T-cell (primary cell): ENCODE measurements around the gene PSME4. TPM values are rescaled to one million over a fixed set of nuclear protein-coding genes. Genes with fewer than 3 reads are reported as not detected.

ENCODE experiments used
- ATAC-seq, 4 experiments: fragments of 200-7000 bp in 3 of 4; fragments of 150-1000 bp in 1 of 4; cut with Tn5 transposase; replicated peaks in 1 of 4; 1 replicate in 3 of 4; 2 replicates in 1 of 4; pipeline ENCODE4 v1.10.0; 2021; ENCODE audit warnings: moderate library complexity in 3 of 4, mild to moderate bottlenecking in 2 of 4, moderate number of reproducible peaks in 1 of 4
- CTCF ChIA-PET, 2 donors: fragments of 300-600 bp; sonication (Branson Sonifier 250); formaldehyde crosslinking; loops; one replicate each; lab custom pipeline; 2022; ENCODE audit warnings: antibody characterized with exemption in 2 of 2; lab: Charles Lee
- POLR2A ChIA-PET, 2 donors: fragments of 300-600 bp; sonication (Branson Sonifier 250); formaldehyde crosslinking; loops; one replicate each; lab custom pipeline; 2022; ENCODE audit warnings: antibody characterized with exemption in 2 of 2; lab: Charles Lee
- DNase-seq, 35 experiments: peaks; one replicate each; pipeline versions ENCODE4 v3.0.0 to v3.0.0-alpha.2; 2013 to 2023
- H3K27ac ChIP-seq: one replicate; pipeline ENCODE4 v1.5.1; 2013; ENCODE audit warnings: low read length
- H3K27me3 ChIP-seq, 2 experiments: replicated peaks in 1 of 2; 1 replicate in 1 of 2; 2 replicates in 1 of 2; pipeline versions ENCODE4 v1.6.1 to v1.7.0; 2013; ENCODE audit warnings: low read length in 1 of 2, mixed read lengths in 1 of 2; ENCODE audit not compliant: control insufficient read depth in 2 of 2, insufficient read depth in 2 of 2; ENCODE audit errors: extremely low read depth in 1 of 2
- H3K36me3 ChIP-seq, 2 donors: 1 replicate in 1 of 2; 2 replicates in 1 of 2; pipeline versions ENCODE4 v1.6.1 to v1.7.0; 2013; ENCODE audit warnings: low read length in 1 of 2; ENCODE audit not compliant: control insufficient read depth in 2 of 2, insufficient read depth in 1 of 2; ENCODE audit errors: extremely low read depth in 1 of 2
- H3K4me1 ChIP-seq, 2 experiments: 1 replicate in 1 of 2; 2 replicates in 1 of 2; pipeline versions ENCODE4 v1.6.1 to v1.7.0; 2013; ENCODE audit warnings: low read length in 2 of 2, mixed read lengths in 1 of 2; ENCODE audit not compliant: insufficient read depth in 2 of 2, control insufficient read depth in 1 of 2; ENCODE audit errors: extremely low read depth in 1 of 2
- H3K4me3 ChIP-seq, 2 donors: 1 replicate in 1 of 2; 2 replicates in 1 of 2; pipeline versions ENCODE4 v1.5.1 to v1.7.0; 2013; ENCODE audit warnings: mild to moderate bottlenecking in 2 of 2, low read length in 1 of 2, moderate library complexity in 1 of 2; ENCODE audit not compliant: control insufficient read depth in 1 of 2; ENCODE audit errors: extremely low read depth in 1 of 2
- H3K9me3 ChIP-seq: 2 replicates; pipeline ENCODE4 v1.7.0; 2013
- H3K27ac Mint-ChIP-seq, 2 donors: one replicate each; pipeline ENCODE4 v1.8.0; 2020 to 2021; ENCODE audit warnings: mild to moderate bottlenecking in 2 of 2, mixed read lengths in 2 of 2
- H3K27me3 Mint-ChIP-seq, 2 donors: one replicate each; pipeline ENCODE4 v1.8.0; 2021 to 2022; ENCODE audit warnings: mixed read lengths in 2 of 2
- H3K36me3 Mint-ChIP-seq: one replicate; pipeline ENCODE4 v1.8.0; 2021; ENCODE audit warnings: mixed read lengths
- H3K4me1 Mint-ChIP-seq, 3 donors: one replicate each; pipeline ENCODE4 v1.8.0; 2020 to 2022; ENCODE audit warnings: mixed read lengths in 3 of 3, mild to moderate bottlenecking in 1 of 3
- H3K4me3 Mint-ChIP-seq, 3 donors: one replicate each; pipeline ENCODE4 v1.8.0; 2020 to 2022; ENCODE audit warnings: mild to moderate bottlenecking in 3 of 3, mixed read lengths in 3 of 3, moderate library complexity in 3 of 3
- H3K9me3 Mint-ChIP-seq, 3 donors: one replicate each; pipeline ENCODE4 v1.8.0; 2020 to 2022; ENCODE audit warnings: mixed read lengths in 3 of 3
- WGBS: methylation state at CpG from one replicate; pipeline ENCODE4 v1.1.5; 2013; ENCODE audit warnings: missing lambda C conversion rate; ENCODE audit not compliant: insufficient coverage; 5-methylcytosine and 5-hydroxymethylcytosine counted together
- total RNA-seq, 35 experiments: library from RNA in 6 of 35; stranded (reverse) in 6 of 35; fragments of 120-200 nt in 1 of 35; gene quantifications; one replicate each; pipeline versions ENCODE4 v1.2.1 to v1.2.4 and lab custom pipeline; 2013 to 2026

PSME4 gene
- total RNA-seq, 5 donors from 2014 or later (not counting 1 experiment from before 2014, with no cell fraction given) = 39.8 to 87.4 (median 44.6) TPM

GRCh38 chr2:53886406-53887280 lies 84.2 kb downstream of the PSME4 start:
- H3K4me3 Mint-ChIP-seq = no peak overlapping the region
- ATAC-seq = no peak
- CTCF ChIA-PET = no interaction called here
- H3K9me3 Mint-ChIP-seq = no peaks in the 10 kb centered on the region
- Histone ChIP-seq H3K27ac (no peak overlapping the region), H3K4me3 (no peak overlapping the region), H3K9me3 (no peaks in the 10 kb centered on the region), H3K4me1 (no peaks in the 10 kb centered on the region), H3K36me3 (peaks cover 8 to 81% of the 10 kb centered on the region in 2 donors), H3K27me3 (no peaks in the 10 kb centered on the region)
- peaks cover 0 to 6% (median 0%) of the 10 kb centered on the region in 3 donors for H3K4me1 Mint-ChIP-seq
- WGBS = no CpG with 5 or more reads among the region's 5 CpGs
- no peaks in the 10 kb centered on the region for H3K27me3 Mint-ChIP-seq
- POLR2A ChIA-PET = interaction anchor here in 1 of 2 donors (0.6 kb wide), 1 partner anchor 95 kb away, joined by 4 read pairs; no protein-coding TSS in a partner anchor
- H3K36me3 Mint-ChIP-seq = peaks cover 72% of the 10 kb centered on the region
- no peak overlapping the region for H3K27ac Mint-ChIP-seq
- DNase-seq = no peak

- H3K9me3 Mint-ChIP-seq = no peaks in the 10 kb centered on the region
- Histone ChIP-seq H3K36me3 (peaks cover 4 to 69% of the 10 kb centered on the region in 2 donors), H3K27ac (no peak overlapping the region), H3K9me3 (no peaks in the 10 kb centered on the region), H3K4me3 (no peak overlapping the region), H3K4me1 (no peaks in the 10 kb centered on the region), H3K27me3 (no peaks in the 10 kb centered on the region)
- no peak for DNase-seq
- ChIA-PET POLR2A (interaction anchor here in 1 of 2 donors (0.6 kb wide), 1 partner anchor 12 kb away, joined by 5 read pairs; no protein-coding TSS in a partner anchor), CTCF (no interaction called here)
- WGBS = no CpG with 5 or more reads among the region's 1 CpG
- H3K4me3 Mint-ChIP-seq = no peak overlapping the region
- peaks cover 0 to 6% (median 0%) of the 10 kb centered on the region in 3 donors for H3K4me1 Mint-ChIP-seq
- no peaks in the 10 kb centered on the region for H3K27me3 Mint-ChIP-seq
- peaks cover 71% of the 10 kb centered on the region for H3K36me3 Mint-ChIP-seq
- no peak for ATAC-seq
- no peak overlapping the region for H3K27ac Mint-ChIP-seq
These were observed 85.9 kb downstream of the PSME4 start for GRCh38 chr2:53884883-53885282.

GRCh38 chr2:53881986-53882385 lies 88.8 kb downstream of the PSME4 start:
- Histone ChIP-seq H3K9me3 (no peaks in the 10 kb centered on the region), H3K4me3 (no peak overlapping the region), H3K27me3 (no peaks in the 10 kb centered on the region), H3K27ac (no peak overlapping the region), H3K36me3 (peaks cover 4 to 50% of the 10 kb centered on the region in 2 donors), H3K4me1 (no peaks in the 10 kb centered on the region)
- Mint-ChIP-seq H3K27me3 (no peaks in the 10 kb centered on the region), H3K4me3 (no peak overlapping the region), H3K4me1 (peaks cover 0 to 5% (median 0%) of the 10 kb centered on the region in 3 donors), H3K27ac (no peak overlapping the region), H3K36me3 (peaks cover 72% of the 10 kb centered on the region), H3K9me3 (no peaks in the 10 kb centered on the region)
- ChIA-PET POLR2A (no interaction called here), CTCF (interaction anchor here in 1 of 2 donors (0.6 kb wide), 1 partner anchor 1042 kb away, joined by 8 read pairs; no protein-coding TSS in a partner anchor)
- ATAC-seq = no peak
- no peak for DNase-seq

- H3K36me3 ChIP-seq = peaks cover 4 to 48% of the 10 kb centered on the region in 2 donors
- no peak overlapping the region for H3K27ac ChIP-seq
- Mint-ChIP-seq H3K9me3 (no peaks in the 10 kb centered on the region), H3K27me3 (no peaks in the 10 kb centered on the region), H3K4me3 (no peak overlapping the region), H3K27ac (no peak overlapping the region), H3K4me1 (no peaks in the 10 kb centered on the region), H3K36me3 (peaks cover 66% of the 10 kb centered on the region)
- CTCF ChIA-PET = no interaction called here
- ATAC-seq (no peak), DNase-seq (no peak)
- H3K27me3 ChIP-seq = no peaks in the 10 kb centered on the region
- POLR2A ChIA-PET = no interaction called here
- WGBS = no CpG with 5 or more reads among the region's 2 CpGs
- no peaks in the 10 kb centered on the region for H3K4me1 ChIP-seq
- no peaks in the 10 kb centered on the region for H3K9me3 ChIP-seq
- no peak overlapping the region for H3K4me3 ChIP-seq
These were observed 89.4 kb downstream of the PSME4 start for GRCh38 chr2:53881360-53881759.

GRCh38 chr2:53880756-53881155 lies 90.0 kb downstream of the PSME4 start:
- Mint-ChIP-seq H3K4me1 (no peaks in the 10 kb centered on the region), H3K36me3 (peaks cover 65% of the 10 kb centered on the region), H3K27me3 (no peaks in the 10 kb centered on the region), H3K27ac (no peak overlapping the region), H3K4me3 (no peak overlapping the region), H3K9me3 (no peaks in the 10 kb centered on the region)
- WGBS = no CpG with 5 or more reads among the region's 3 CpGs
- Histone ChIP-seq H3K36me3 (peaks cover 4 to 48% of the 10 kb centered on the region in 2 donors), H3K4me3 (no peak overlapping the region), H3K27ac (no peak overlapping the region), H3K9me3 (no peaks in the 10 kb centered on the region), H3K4me1 (no peaks in the 10 kb centered on the region), H3K27me3 (no peaks in the 10 kb centered on the region)
- ChIA-PET POLR2A (no interaction called here), CTCF (no interaction called here)
- no peak for DNase-seq
- ATAC-seq = no peak

- no peaks in the 10 kb centered on the region for H3K27me3 ChIP-seq
- Mint-ChIP-seq H3K36me3 (peaks cover 56% of the 10 kb centered on the region), H3K4me3 (no peak overlapping the region), H3K9me3 (no peaks in the 10 kb centered on the region), H3K4me1 (no peaks in the 10 kb centered on the region), H3K27me3 (no peaks in the 10 kb centered on the region), H3K27ac (no peak overlapping the region)
- WGBS = no CpG with 5 or more reads among the region's 2 CpGs
- no peak overlapping the region for H3K27ac ChIP-seq
- no peaks in the 10 kb centered on the region for H3K9me3 ChIP-seq
- H3K36me3 ChIP-seq = peaks cover 4 to 53% of the 10 kb centered on the region in 2 donors
- no peak for ATAC-seq
- H3K4me3 ChIP-seq = no peak overlapping the region
- CTCF ChIA-PET = no interaction called here
- POLR2A ChIA-PET = no interaction called here
- no peak for DNase-seq
- no peaks in the 10 kb centered on the region for H3K4me1 ChIP-seq
These were observed 93.2 kb downstream of the PSME4 start for GRCh38 chr2:53877556-53877955.
